HG03460 (cell line): ENCODE data around the gene MKRN2.
"Not testable (repeated sequence)": the region's sequence is repeated elsewhere in the genome, so short reads cannot be mapped to it uniquely, and the experiment has no call there.

ENCODE experiments used
- ATAC-seq: cut with Tn5 transposase; IDR thresholded peaks from one replicate; pipeline ENCODE4 v1.9.1; 2021; ENCODE audit not compliant: unreplicated experiment

The MKRN2 gene

GRCh38 chr3:12627370-12627769 is 70.5 kb downstream of the MKRN2 start:
- no peak for ATAC-seq

- ATAC-seq = no peak
Measured at GRCh38 chr3:12628813-12629212, 71.9 kb downstream of the MKRN2 start.

- no peak for ATAC-seq
Measured at GRCh38 chr3:12629560-12629959, 72.7 kb downstream of the MKRN2 start.

- no peak for ATAC-seq
Measured at GRCh38 chr3:12630292-12630691, 73.4 kb downstream of the MKRN2 start.

GRCh38 chr3:12630843-12631242 is 74.0 kb downstream of the MKRN2 start:
- not testable (repeated sequence) for ATAC-seq

- no peak for ATAC-seq
Measured at GRCh38 chr3:12632523-12632922, 75.6 kb downstream of the MKRN2 start.

- no peak for ATAC-seq
Measured at GRCh38 chr3:12633108-12633507, 76.2 kb downstream of the MKRN2 start.
